Fibroblast of lung (primary cell): ENCODE measurements around the gene TSPAN5.

Source experiments
- CTCF ChIP-seq, 2 donors: IDR thresholded peaks in 1 of 2; conservative IDR thresholded peaks in 1 of 2; 1 replicate in 1 of 2; 2 replicates in 1 of 2; pipeline ENCODE4 v1.5.1; 2011 to 2012; ENCODE audit warnings: low read length in 2 of 2, control low read depth in 1 of 2, inconsistent platforms in 1 of 2, low read depth in 1 of 2, mild to moderate bottlenecking in 1 of 2
- EZH2 ChIP-seq: IDR thresholded peaks from 2 replicates; pipeline ENCODE4 v1.5.1; 2012; ENCODE audit warnings: low read length, control low read depth, mild to moderate bottlenecking; ENCODE audit errors: missing control alignments

- TF ChIP-seq CTCF (conservative IDR thresholded peaks at IDR 0.05 in 1 of 2, IDR thresholded peaks at IDR 0.05 in 1 of 2; ENCODE audit: low read depth in 1 of 2, low read length in 2 of 2) (no peak), EZH2 (no peak)
Measured at GRCh38 chr4:98586291-98586961, 72.0 kb downstream of the TSPAN5 start.
